OCI-LY1 (cell line): ENCODE measurements around the gene CTSD.

Source experiments
- CTCF ChIP-seq: fragments of 200-600 bp; sonication (generic), shearing (Covaris generic); IDR thresholded peaks from 2 replicates; pipeline ENCODE4 v1.5.1; 2017; ENCODE audit warnings: mild to moderate bottlenecking, antibody characterized with exemption, low read length, moderate library complexity, mixed read lengths
- EZH2 ChIP-seq: fragments of 200-600 bp; sonication (generic), shearing (Covaris generic); IDR thresholded peaks from 2 replicates; pipeline ENCODE4 v1.8.0; 2017; ENCODE audit warnings: borderline replicate concordance, mixed run types, mild to moderate bottlenecking, antibody characterized with exemption, low read length, moderate library complexity, mixed read lengths

GRCh38 chr11:1812801-1813200 is 49.1 kb upstream of the CTSD start:
- TF ChIP-seq EZH2 (no peak), CTCF (no peak)
